Trophoblast cell (in vitro differentiated cells and primary cell): ENCODE measurements around the gene ADAMTS18.
A peak's percentile ranks its signal among the peaks of the same experiment; 100 is the strongest.
"Not testable (repeated sequence)": the region's sequence is repeated elsewhere in the genome, so short reads cannot be mapped to it uniquely, and the experiment has no call there.

Experiments
- DNase-seq, 2 donors: peaks; one replicate each; pipeline ENCODE4 v3.0.0-alpha.2; 2016
- H2AFZ ChIP-seq: 2 replicates; pipeline ENCODE4 v1.6.1; 2013; ENCODE audit warnings: low read length, moderate library complexity, mild to moderate bottlenecking; ENCODE audit not compliant: insufficient read depth, poor library complexity
- H2AK5ac ChIP-seq: 2 replicates; pipeline ENCODE4 v1.6.1; 2013; ENCODE audit warnings: mild to moderate bottlenecking, low read length
- H2BK120ac ChIP-seq: 2 replicates; pipeline ENCODE4 v1.6.1; 2013; ENCODE audit warnings: low read length, mild to moderate bottlenecking, moderate library complexity; ENCODE audit not compliant: insufficient read depth, poor library complexity
- H2BK12ac ChIP-seq: 2 replicates; pipeline ENCODE4 v1.6.1; 2013; ENCODE audit warnings: mild to moderate bottlenecking, low read length, moderate library complexity
- H2BK5ac ChIP-seq: 2 replicates; pipeline ENCODE4 v1.6.1; 2013; ENCODE audit warnings: low read length, low read depth, moderate library complexity, mild to moderate bottlenecking; ENCODE audit not compliant: poor library complexity
- H3K14ac ChIP-seq: 2 replicates; pipeline ENCODE4 v1.6.1; 2013; ENCODE audit warnings: mild to moderate bottlenecking, low read length
- H3K18ac ChIP-seq: 2 replicates; pipeline ENCODE4 v1.6.1; 2013; ENCODE audit warnings: mild to moderate bottlenecking, low read length
- H3K23ac ChIP-seq: 2 replicates; pipeline ENCODE4 v1.6.1; 2013; ENCODE audit warnings: low read length
- H3K27ac ChIP-seq: 2 replicates; pipeline ENCODE4 v1.5.1; 2013; ENCODE audit warnings: low read depth, mild to moderate bottlenecking, inconsistent platforms, low read length, moderate library complexity
- H3K27me3 ChIP-seq: 2 replicates; pipeline ENCODE4 v1.6.1; 2013; ENCODE audit warnings: inconsistent platforms, mild to moderate bottlenecking, low read length, moderate library complexity; ENCODE audit not compliant: insufficient read depth
- H3K36me3 ChIP-seq, 2 experiments: 1 replicate in 1 of 2; 2 replicates in 1 of 2; pipeline ENCODE4 v1.6.1; 2013; ENCODE audit warnings: low read length in 2 of 2, mild to moderate bottlenecking in 2 of 2, moderate library complexity in 1 of 2; ENCODE audit not compliant: insufficient read depth in 2 of 2, control insufficient read depth in 1 of 2
- H3K4ac ChIP-seq: 2 replicates; pipeline ENCODE4 v1.6.1; 2013; ENCODE audit warnings: low read depth, mild to moderate bottlenecking, low read length, moderate library complexity
- H3K4me1 ChIP-seq, 2 experiments: 1 replicate in 1 of 2; 2 replicates in 1 of 2; pipeline ENCODE4 v1.6.1; 2013; ENCODE audit warnings: low read length in 2 of 2, mild to moderate bottlenecking in 2 of 2, moderate library complexity in 1 of 2; ENCODE audit not compliant: insufficient read depth in 2 of 2, control insufficient read depth in 1 of 2
- H3K4me2 ChIP-seq: 2 replicates; pipeline ENCODE4 v1.6.1; 2013; ENCODE audit warnings: inconsistent platforms, mild to moderate bottlenecking, low read length, moderate library complexity
- H3K4me3 ChIP-seq: 2 replicates; pipeline ENCODE4 v1.5.1; 2013; ENCODE audit warnings: mild to moderate bottlenecking, low read depth, low read length, inconsistent platforms
- H3K79me1 ChIP-seq: one replicate; pipeline ENCODE4 v1.6.1; 2013; ENCODE audit warnings: low read length
- H3K79me2 ChIP-seq: 2 replicates; pipeline ENCODE4 v1.6.1; 2013; ENCODE audit warnings: low read length, mild to moderate bottlenecking; ENCODE audit not compliant: control insufficient read depth, insufficient read depth, poor library complexity
- H3K9ac ChIP-seq: 2 replicates; pipeline ENCODE4 v1.6.1; 2013; ENCODE audit warnings: mild to moderate bottlenecking, low read length
- H3K9me3 ChIP-seq: 2 replicates; pipeline ENCODE4 v1.6.1; 2013; ENCODE audit warnings: low read depth, mild to moderate bottlenecking, control low read depth, inconsistent platforms, low read length; ENCODE audit not compliant: insufficient read depth
- H4K12ac ChIP-seq: 2 replicates; pipeline ENCODE4 v1.6.1; 2013; ENCODE audit warnings: low read depth, mild to moderate bottlenecking, low read length, moderate library complexity
- H4K8ac ChIP-seq: 2 replicates; pipeline ENCODE4 v1.6.1; 2013; ENCODE audit warnings: low read depth, mild to moderate bottlenecking, low read length, moderate library complexity
- H4K91ac ChIP-seq: one replicate; pipeline ENCODE4 v1.6.1; 2013; ENCODE audit warnings: low read depth, mild to moderate bottlenecking, low read length, moderate library complexity
- WGBS: extraction: QIAGEN DNeasy Blood & Tissue Kit; methylation state at CpG from one replicate; pipeline ENCODE4 v1.1.7; 2013; ENCODE audit warnings: missing lambda C conversion rate; ENCODE audit not compliant: insufficient read length, insufficient coverage; ENCODE audit errors: extremely low coverage; 5-methylcytosine and 5-hydroxymethylcytosine counted together

The ADAMTS18 gene

DNA sequence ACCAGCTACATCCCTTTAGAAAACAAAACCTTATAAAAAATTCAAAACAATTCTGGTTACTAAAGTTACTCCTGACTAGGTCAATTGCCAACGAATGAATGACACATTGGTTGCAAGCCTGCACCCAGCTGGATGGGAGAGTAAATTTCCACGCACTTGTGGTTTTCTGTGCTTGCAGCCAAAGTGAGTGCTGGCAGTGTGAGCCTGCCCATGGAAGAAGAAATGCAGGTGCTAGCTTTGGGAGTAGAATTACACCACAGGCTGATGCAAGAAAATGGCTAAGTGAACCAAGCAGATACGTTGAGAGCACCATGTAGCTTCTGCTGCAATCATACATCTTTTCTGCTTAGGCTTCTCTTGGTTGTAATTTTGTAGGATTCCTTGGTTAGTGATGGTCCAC, 161.0 kb downstream of the ADAMTS18 start:
- H3K79me1 ChIP-seq, result no peaks in the 10 kb centered on the region
- no peak overlapping the region for H3K4me2 ChIP-seq
- no peak overlapping the region for H2BK5ac ChIP-seq
- no peak overlapping the region for H4K12ac ChIP-seq
- H3K27ac ChIP-seq, result no peak overlapping the region
- no peaks in the 10 kb centered on the region for H3K9me3 ChIP-seq
- no peak overlapping the region for H3K4me3 ChIP-seq
- no peak overlapping the region for H3K9ac ChIP-seq
- no peaks in the 10 kb centered on the region for H3K79me2 ChIP-seq
- H2BK120ac ChIP-seq, result no peak overlapping the region
- H3K4ac ChIP-seq, result no peak overlapping the region
- H3K27me3 ChIP-seq, result no peaks in the 10 kb centered on the region
- H2BK12ac ChIP-seq, result no peak overlapping the region
- no CpG with 5 or more reads among the region's 3 CpGs for WGBS
- no peak overlapping the region for H4K8ac ChIP-seq
- H3K18ac ChIP-seq, result no peak overlapping the region
- H3K4me1 ChIP-seq, result no peaks in the 10 kb centered on the region
- H3K14ac ChIP-seq, result no peak overlapping the region
- H4K91ac ChIP-seq, result no peak overlapping the region
- DNase-seq, result no peak
- peaks cover 2 to 3% of the 10 kb centered on the region in 2 experiments for H3K36me3 ChIP-seq
- no peak overlapping the region for H2AFZ ChIP-seq
- no peak overlapping the region for H2AK5ac ChIP-seq
- H3K23ac ChIP-seq, result no peak overlapping the region

DNA sequence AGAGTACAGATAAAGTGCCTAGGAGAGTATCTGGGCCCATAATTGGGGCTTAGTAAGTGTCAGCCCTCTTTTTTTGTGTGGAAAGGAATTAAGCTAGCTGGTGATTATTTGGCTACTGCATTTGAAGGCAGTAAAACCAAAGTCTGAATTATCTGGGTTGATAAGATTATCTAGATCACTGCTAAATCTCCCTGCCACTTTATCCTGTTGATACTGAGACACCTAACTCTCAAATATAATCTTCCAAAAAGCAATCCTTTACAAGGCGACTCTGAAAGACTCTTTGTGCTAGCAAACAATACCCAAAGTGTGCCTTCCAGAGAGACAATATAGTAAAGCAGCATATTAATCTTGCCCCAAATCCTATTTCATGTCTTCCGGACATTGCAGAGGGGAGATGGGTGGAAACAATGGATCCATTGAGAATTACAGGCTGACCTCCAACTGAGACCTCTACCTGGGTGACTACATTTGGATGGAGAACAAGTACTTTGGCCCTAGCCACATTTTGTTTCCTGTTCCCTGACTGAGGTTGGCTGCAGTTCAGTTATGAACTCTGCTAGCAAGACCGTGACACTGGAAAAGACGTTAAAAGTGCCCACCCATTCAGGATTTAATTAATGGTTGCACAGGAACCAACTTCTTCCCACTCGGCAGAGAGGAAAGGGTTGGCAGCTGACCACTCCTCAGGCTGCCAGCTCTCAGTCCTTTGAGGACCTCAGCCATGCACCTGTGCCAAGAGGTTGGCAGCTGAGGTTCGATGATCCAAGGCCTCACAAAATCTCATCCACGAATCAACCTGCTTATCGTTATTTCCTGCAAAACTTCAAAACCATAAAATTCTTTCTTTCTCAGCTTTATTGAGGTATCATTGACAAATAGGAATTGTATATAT, 163.1 kb downstream of the ADAMTS18 start:
- H4K12ac ChIP-seq, result no peak overlapping the region
- H3K27me3 ChIP-seq, result no peaks in the 10 kb centered on the region
- no peak overlapping the region for H2AK5ac ChIP-seq
- no peak overlapping the region for H2BK5ac ChIP-seq
- H3K14ac ChIP-seq, result no peak overlapping the region
- no peak overlapping the region for H3K4ac ChIP-seq
- H3K4me1 ChIP-seq, result no peaks in the 10 kb centered on the region
- H3K4me2 ChIP-seq, result no peak overlapping the region
- H3K79me1 ChIP-seq, result no peaks in the 10 kb centered on the region
- H3K23ac ChIP-seq, result no peak overlapping the region
- H3K4me3 ChIP-seq, result no peak overlapping the region
- H4K91ac ChIP-seq, result peak overlapping the region; percentile 52
- no peak overlapping the region for H3K18ac ChIP-seq
- no peak overlapping the region for H2BK12ac ChIP-seq
- 100% methylated on average over 2 of the region's 8 CpGs for WGBS
- no peak overlapping the region for H2BK120ac ChIP-seq
- H3K9ac ChIP-seq, result no peak overlapping the region
- DNase-seq, result no peak
- no peaks in the 10 kb centered on the region for H3K9me3 ChIP-seq
- H4K8ac ChIP-seq, result no peak overlapping the region
- H3K79me2 ChIP-seq, result no peaks in the 10 kb centered on the region
- H3K27ac ChIP-seq, result no peak overlapping the region
- H2AFZ ChIP-seq, result no peak overlapping the region
- H3K36me3 ChIP-seq, result peaks cover 2% of the 10 kb centered on the region in 2 experiments

DNA sequence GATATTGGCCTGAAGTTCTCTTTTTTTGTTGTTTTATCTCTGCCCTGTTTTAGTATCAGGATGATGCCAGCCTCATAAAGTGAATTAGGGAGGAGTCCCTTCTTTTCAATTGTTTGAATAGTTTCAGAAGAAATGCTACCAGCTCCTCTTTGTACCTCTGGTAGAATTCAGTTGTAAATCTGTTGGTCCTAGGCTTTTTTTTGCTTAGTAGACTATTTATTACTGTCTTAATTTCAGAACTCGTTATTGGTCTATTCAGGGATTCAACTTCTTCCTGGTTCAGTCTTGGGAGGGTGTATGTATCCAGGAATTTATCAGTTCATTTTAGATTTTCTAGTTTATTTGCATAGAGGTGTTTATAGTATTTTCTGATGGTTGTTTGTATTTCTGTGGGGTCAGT, 168.6 kb downstream of the ADAMTS18 start:
- H3K9ac ChIP-seq, H3K79me2 ChIP-seq, H3K4me1 ChIP-seq, H3K4ac ChIP-seq, H3K4me2 ChIP-seq, H3K4me3 ChIP-seq, H3K9me3 ChIP-seq, H2BK5ac ChIP-seq, H4K12ac ChIP-seq, DNase-seq, H3K18ac ChIP-seq, H2BK120ac ChIP-seq, H3K27ac ChIP-seq, H4K91ac ChIP-seq, H2BK12ac ChIP-seq, H2AK5ac ChIP-seq, H3K23ac ChIP-seq, H3K36me3 ChIP-seq, H3K79me1 ChIP-seq, H2AFZ ChIP-seq, H4K8ac ChIP-seq, H3K14ac ChIP-seq, H3K27me3 ChIP-seq: not testable (repeated sequence)
- WGBS, result no CpG with 5 or more reads among the region's 1 CpG

DNA sequence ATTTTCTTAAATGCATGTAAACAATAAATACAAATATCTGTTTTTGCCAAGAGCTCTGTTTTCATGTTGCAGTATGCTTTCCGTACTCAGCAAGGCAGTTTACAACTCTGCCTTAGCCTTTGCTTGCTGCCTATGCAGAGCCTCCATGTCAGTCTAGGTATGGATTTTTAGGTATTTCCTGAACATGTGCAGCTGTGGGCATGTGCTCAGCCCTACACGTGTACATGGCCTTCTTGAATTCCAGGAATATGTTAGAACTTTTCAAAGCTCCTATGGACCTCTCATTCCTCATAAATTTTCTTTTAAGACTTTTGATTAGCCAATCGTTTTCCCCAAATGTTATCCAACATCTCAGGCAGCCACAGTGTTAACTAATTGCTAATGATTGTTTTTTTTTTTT, 171.9 kb downstream of the ADAMTS18 start:
- Histone ChIP-seq H3K36me3 (no peaks in the 10 kb centered on the region), H3K4me3 (no peak overlapping the region), H3K9me3 (no peaks in the 10 kb centered on the region), H3K27me3 (no peaks in the 10 kb centered on the region), H2BK12ac (no peak overlapping the region), H3K27ac (no peak overlapping the region), H3K79me1 (no peaks in the 10 kb centered on the region), H4K8ac (no peak overlapping the region), H3K14ac (no peak overlapping the region), H3K4ac (no peak overlapping the region), H3K79me2 (no peaks in the 10 kb centered on the region), H3K23ac (no peak overlapping the region), H4K12ac (no peak overlapping the region), H3K4me2 (no peak overlapping the region), H3K4me1 (no peaks in the 10 kb centered on the region), H3K9ac (no peak overlapping the region), H2BK5ac (no peak overlapping the region), H2AFZ (no peak overlapping the region), H2BK120ac (no peak overlapping the region), H2AK5ac (no peak overlapping the region), H4K91ac (no peak overlapping the region), H3K18ac (no peak overlapping the region)
- WGBS, result no CpG with 5 or more reads among the region's 3 CpGs
- peak; percentile 22 to 66 for DNase-seq
